Endothelial cell (in vitro differentiated cells): ENCODE measurements around the gene GPR42. TPM values are rescaled to one million over a fixed set of nuclear protein-coding genes. Genes with fewer than 3 reads are reported as not detected.

Source experiments
- DNase-seq: peaks from one replicate; pipeline ENCODE4 v3.0.0; 2021; ENCODE audit warnings: low spot score
- H3K27ac Mint-ChIP-seq: one replicate; pipeline ENCODE4 v1.8.0; 2021; ENCODE audit warnings: mixed read lengths, inconsistent platforms; ENCODE audit not compliant: unreplicated experiment
- H3K27me3 Mint-ChIP-seq: one replicate; pipeline ENCODE4 v1.8.0; 2021; ENCODE audit warnings: mild to moderate bottlenecking, moderate library complexity, mixed read lengths, inconsistent platforms; ENCODE audit not compliant: unreplicated experiment
- H3K36me3 Mint-ChIP-seq: one replicate; pipeline ENCODE4 v1.8.0; 2021; ENCODE audit warnings: mild to moderate bottlenecking, low read depth, mixed read lengths, inconsistent platforms; ENCODE audit not compliant: unreplicated experiment
- H3K4me1 Mint-ChIP-seq: one replicate; pipeline ENCODE4 v1.8.0; 2021; ENCODE audit warnings: mild to moderate bottlenecking, mixed read lengths, inconsistent platforms; ENCODE audit not compliant: unreplicated experiment
- H3K4me3 Mint-ChIP-seq: one replicate; pipeline ENCODE4 v1.8.0; 2021; ENCODE audit warnings: mild to moderate bottlenecking, mixed read lengths, inconsistent platforms; ENCODE audit not compliant: unreplicated experiment
- H3K9me3 Mint-ChIP-seq: one replicate; pipeline ENCODE4 v1.8.0; 2021; ENCODE audit warnings: mixed read lengths, inconsistent platforms; ENCODE audit not compliant: unreplicated experiment
- CTCF ChIP-seq: fragments of 200-600 bp; sonication (generic); IDR thresholded peaks from one replicate; pipeline ENCODE4 v1.5.0; 2021; ENCODE audit warnings: antibody characterized with exemption; ENCODE audit not compliant: unreplicated experiment
- total RNA-seq: library from RNA; stranded (reverse); fragmentation: NEBNext Ultra II Directional; extraction: Animal tissue kit (Norgen Biotek cat#: 25700); gene quantifications from one replicate; pipeline ENCODE4 v1.2.1, GENCODE V29; 2021; ENCODE audit not compliant: unreplicated experiment

Gene GPR42
- total RNA-seq, 1 donor from 2014 or later = not detected

DNA sequence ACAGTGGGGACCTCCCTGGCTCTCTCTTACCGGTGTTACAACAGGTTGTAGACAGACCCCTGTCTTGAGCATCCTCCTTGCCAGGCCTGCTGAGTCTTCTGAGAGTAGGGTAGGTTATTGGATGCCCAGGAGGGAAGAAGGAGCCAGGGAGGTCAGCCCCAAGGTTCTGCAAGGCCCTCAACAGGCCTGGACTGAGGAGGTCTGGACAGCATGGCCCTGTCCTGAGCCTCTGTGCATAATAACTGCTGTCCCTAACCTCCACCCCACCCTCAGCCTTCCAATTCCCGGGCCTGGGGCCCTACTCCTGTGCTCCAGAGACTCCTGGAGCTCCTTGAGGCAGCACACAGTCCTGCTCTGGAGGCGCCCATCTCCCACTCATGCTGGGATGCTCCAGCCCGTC, 41.5 kb upstream of the GPR42 start:
- DNase-seq = no peak
- H3K27me3 Mint-ChIP-seq = no peaks in the 10 kb centered on the region
- no peak for TF ChIP-seq CTCF
- no peaks in the 10 kb centered on the region for H3K4me1 Mint-ChIP-seq
- H3K27ac Mint-ChIP-seq = no peak overlapping the region
- H3K9me3 Mint-ChIP-seq = no peaks in the 10 kb centered on the region
- H3K36me3 Mint-ChIP-seq = no peaks in the 10 kb centered on the region
- no peak overlapping the region for H3K4me3 Mint-ChIP-seq

- H3K9me3 Mint-ChIP-seq = no peaks in the 10 kb centered on the region
- no peak overlapping the region for H3K4me3 Mint-ChIP-seq
- no peaks in the 10 kb centered on the region for H3K27me3 Mint-ChIP-seq
- no peak for DNase-seq
- H3K4me1 Mint-ChIP-seq = no peaks in the 10 kb centered on the region
- no peak for TF ChIP-seq CTCF
- no peak overlapping the region for H3K27ac Mint-ChIP-seq
- no peaks in the 10 kb centered on the region for H3K36me3 Mint-ChIP-seq
Observed at GRCh38 chr19:35330475-35330874, 40.4 kb upstream of the GPR42 start.

- DNase-seq = no peak
- no peaks in the 10 kb centered on the region for H3K9me3 Mint-ChIP-seq
- no peaks in the 10 kb centered on the region for H3K27me3 Mint-ChIP-seq
- H3K27ac Mint-ChIP-seq = no peak overlapping the region
- no peak overlapping the region for H3K4me3 Mint-ChIP-seq
- H3K36me3 Mint-ChIP-seq = no peaks in the 10 kb centered on the region
- H3K4me1 Mint-ChIP-seq = no peaks in the 10 kb centered on the region
- no peak for TF ChIP-seq CTCF
Observed at GRCh38 chr19:35331551-35332214, 39.2 kb upstream of the GPR42 start.

DNA sequence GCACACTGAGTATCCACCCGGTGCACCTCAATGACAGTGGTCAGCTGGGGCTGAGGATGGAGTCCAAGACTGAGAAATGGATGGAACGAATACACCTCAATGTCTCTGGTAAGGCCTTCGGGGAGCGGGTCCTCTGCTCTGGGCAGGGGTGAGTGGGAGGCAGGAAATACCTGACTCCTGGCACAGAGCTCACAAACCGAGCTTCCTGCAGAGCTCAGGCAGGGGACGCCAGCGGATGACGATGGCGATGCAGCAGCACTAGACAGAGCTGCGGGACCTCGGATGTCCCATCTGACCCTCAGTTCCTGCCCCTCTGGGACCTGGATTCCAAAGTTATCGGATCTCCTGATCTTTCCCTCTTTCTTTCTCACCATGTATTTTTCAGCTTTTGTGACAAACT, 38.1 kb upstream of the GPR42 start:
- TF ChIP-seq CTCF = no peak
- H3K9me3 Mint-ChIP-seq = no peaks in the 10 kb centered on the region
- H3K4me3 Mint-ChIP-seq = no peak overlapping the region
- H3K4me1 Mint-ChIP-seq = no peaks in the 10 kb centered on the region
- no peaks in the 10 kb centered on the region for H3K36me3 Mint-ChIP-seq
- DNase-seq = no peak
- H3K27me3 Mint-ChIP-seq = no peaks in the 10 kb centered on the region
- H3K27ac Mint-ChIP-seq = no peak overlapping the region

GRCh38 chr19:35334144-35334753, 36.6 kb upstream of the GPR42 start:
- H3K4me1 Mint-ChIP-seq = no peaks in the 10 kb centered on the region
- no peak overlapping the region for H3K27ac Mint-ChIP-seq
- TF ChIP-seq CTCF = no peak

More at GRCh38 chr19:35334144-35334753, 36.6 kb upstream of the GPR42 start:
- H3K27me3 Mint-ChIP-seq = no peaks in the 10 kb centered on the region
- no peaks in the 10 kb centered on the region for H3K36me3 Mint-ChIP-seq
- H3K9me3 Mint-ChIP-seq = no peaks in the 10 kb centered on the region
- no peak overlapping the region for H3K4me3 Mint-ChIP-seq
- no peak for DNase-seq
